GM20431 (cell line): ENCODE measurements around the gene PSMA5.

ENCODE experiments used
- in situ Hi-C: fragments of 300-500 bp; cut with MseI, MboI; formaldehyde crosslinking; loops from one replicate; pipeline ENCODE4 v1.15.0; 2020; ENCODE audit warnings: low sequenced_read_pairs; ENCODE audit not compliant: unreplicated experiment

PSMA5 gene

DNA sequence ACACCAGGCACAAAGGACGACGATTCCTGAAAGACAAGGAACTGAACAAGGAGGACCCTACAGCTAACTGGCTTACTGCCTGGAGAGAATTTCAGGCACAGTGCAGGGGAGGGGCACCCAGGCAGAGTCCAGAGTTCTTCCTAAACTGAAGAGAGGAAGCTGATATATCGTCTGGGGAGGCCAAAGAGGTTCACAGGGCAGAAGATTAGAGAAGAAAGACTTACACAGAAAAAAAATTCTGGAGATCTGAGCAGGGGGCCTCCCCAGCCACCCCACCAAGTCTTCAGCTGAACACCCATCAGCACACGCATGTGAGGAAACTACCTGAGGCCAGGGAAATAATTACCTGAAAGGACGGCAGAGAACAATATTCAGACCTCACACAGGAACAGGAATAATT is 53.1 kb downstream of the PSMA5 start:
- in situ Hi-C loops, result no loop called here

GRCh38 chr1:109372281-109372680 is 54.0 kb downstream of the PSMA5 start:
- in situ Hi-C loops, result no loop called here

GRCh38 chr1:109371341-109371739 is 54.9 kb downstream of the PSMA5 start:
- in situ Hi-C loops, result no loop called here

DNA sequence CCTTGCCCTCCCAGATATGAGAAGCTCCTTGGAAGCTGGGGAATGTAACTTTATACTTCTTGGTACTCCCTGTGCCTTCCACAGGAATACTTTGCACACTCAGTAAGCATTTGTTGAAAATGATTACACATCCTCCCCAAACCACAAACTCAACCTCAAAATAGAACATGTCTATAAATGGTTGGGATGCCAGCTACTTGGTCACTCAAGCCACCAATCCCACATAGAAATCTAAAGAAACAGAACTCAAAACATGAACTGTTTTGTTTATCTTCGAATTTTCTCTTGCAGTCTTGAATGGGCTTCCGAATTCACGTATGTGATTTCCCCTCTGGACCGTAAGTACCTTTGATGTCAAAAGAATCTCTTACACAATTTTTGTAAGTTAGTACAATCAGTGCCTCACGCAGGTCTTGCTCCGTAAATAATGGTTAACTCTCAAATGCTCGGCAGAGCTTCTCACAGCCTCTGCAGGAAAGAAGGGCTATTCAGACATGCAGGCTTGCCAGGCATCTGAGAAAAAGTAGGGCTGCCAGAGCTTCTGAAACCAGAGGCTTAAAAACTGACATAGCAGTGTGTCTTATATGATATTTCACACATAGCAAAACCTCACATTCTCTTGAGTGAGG is 55.4 kb downstream of the PSMA5 start:
- in situ Hi-C loops, result no loop called here

DNA sequence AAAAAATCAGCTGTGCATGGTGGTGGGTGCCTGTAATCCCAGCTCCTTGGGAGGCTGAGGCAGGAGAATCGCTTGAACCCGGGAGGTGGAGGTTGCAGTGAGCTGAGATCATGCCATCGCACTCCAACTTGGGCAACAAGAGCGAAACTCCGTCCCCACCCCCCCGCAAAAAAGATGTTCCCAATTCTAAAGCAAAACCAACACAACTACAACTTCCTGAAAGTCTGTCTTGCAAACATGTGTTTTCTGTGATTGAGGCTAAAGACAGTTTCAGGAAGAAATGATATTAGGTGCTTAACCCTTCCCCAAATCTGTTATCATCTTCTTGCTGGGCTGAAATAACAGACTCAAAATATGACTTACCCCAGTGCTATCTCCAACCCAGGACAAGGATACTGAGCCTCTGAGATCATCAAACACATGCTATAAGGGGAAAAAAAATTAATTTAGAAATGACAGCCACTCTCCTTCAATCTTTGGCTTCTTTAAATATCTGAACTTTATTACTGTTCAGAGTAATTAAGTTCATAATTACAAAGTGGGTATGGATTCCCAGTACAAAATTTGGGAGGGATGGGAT is 57.0 kb downstream of the PSMA5 start:
- in situ Hi-C loops, result no loop called here

DNA sequence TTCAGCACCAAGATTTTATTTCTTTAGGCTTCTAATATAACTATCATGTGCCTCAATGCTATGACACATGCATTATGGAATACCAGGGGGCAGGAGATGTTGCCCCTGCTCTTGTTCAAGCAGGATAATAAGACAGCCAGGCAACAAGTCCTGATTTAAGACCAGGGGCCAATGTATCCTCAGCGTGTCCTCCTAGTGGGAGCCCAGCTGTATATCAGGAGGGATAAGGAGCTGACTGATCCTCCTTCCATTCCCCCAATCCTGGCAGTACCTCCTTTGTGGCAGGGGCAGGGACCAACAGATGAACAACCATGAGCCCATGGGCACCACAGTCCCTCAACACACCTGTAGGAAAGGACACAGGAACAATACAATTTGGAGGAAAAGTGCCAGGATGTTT is 57.8 kb downstream of the PSMA5 start:
- in situ Hi-C loops, result no loop called here

DNA sequence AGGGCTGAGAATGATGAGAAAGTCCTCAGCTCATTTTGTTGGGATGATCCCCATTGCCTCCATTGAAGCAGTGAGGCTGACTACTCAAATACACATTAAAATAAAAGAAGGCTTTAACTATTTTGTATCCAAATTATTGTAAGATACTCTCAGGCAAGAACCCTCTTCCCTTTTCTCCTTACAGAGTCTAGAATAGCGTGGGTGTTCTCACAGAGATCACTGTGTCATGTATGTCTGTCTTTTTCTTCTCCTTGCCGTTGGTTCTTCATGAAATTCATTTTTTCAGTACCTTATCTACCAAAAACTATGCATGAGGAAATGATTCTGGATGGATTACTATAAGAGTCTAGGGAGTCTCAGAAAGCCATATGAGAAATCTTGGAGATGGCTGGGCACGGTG is 58.6 kb downstream of the PSMA5 start:
- in situ Hi-C loops, result no loop called here

DNA sequence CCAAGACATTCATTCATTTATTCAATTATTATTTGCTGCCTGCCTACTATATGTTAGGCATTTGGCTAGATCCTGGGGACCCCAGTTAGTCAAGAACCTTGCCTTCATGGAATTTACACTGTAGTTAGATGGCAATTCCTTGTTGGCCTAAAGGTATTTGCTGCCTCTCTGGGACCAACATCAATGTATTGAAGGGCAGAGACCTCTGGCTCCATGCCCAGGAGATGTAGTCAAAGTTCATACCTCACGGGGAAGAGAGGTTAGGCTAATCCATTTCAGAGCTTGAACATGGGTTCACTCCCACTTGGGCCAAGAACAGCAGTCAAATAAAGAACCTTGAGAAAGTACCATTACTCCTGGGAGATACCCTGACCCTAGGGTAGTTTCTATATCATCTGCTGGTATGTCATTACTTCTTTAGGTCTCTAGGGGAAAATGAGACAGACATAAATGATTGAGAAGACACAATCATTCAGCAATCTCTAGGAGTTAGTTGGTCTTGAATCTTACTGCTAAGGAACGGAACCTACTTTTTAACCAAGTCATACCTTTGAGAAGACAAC is 60.5 kb downstream of the PSMA5 start:
- in situ Hi-C loops, result no loop called here

- in situ Hi-C loops, result no loop called here
Observed at GRCh38 chr1:109361649-109362048, 64.6 kb downstream of the PSMA5 start.

- in situ Hi-C loops, result no loop called here
Observed at GRCh38 chr1:109361069-109361468, 65.2 kb downstream of the PSMA5 start.

GRCh38 chr1:109357616-109358015 is 68.6 kb downstream of the PSMA5 start:
- in situ Hi-C loops, result no loop called here

DNA sequence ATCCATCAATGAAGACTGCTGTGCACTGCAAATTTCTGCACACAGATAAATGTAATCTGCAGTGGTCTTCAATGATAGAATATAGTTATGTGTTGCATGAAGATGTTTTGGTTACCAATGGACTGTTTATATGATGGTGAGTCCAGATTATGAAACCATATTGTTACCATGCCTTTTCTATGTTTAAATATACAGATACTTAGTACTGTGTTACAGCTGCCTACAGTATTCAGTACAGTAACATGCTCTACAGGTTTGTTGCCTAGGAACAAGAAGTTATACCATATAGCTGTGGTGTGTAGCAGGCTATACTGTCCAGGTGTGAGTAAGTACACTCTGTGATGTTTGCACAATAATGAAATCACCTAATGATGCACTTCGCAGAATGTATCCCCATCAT is 69.3 kb downstream of the PSMA5 start:
- in situ Hi-C loops, result no loop called here

DNA sequence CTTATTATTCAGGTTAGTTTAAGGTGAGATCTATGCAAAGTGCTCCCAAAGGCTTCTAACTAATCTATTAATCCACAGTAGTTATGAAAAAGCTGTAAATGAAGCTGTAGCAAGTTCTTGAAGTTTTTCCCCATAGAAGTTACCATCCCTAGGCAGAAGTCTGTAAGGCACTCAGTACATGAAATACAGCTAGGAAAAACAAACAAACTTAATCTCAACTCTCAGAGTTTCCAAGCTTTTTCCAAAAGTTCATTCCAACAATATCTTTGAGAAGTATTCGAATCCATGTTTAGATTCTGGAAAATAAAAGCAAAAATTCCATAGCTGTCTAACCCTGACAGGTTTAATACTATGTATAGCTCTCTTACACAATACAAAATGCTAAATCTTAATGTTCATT is 69.7 kb downstream of the PSMA5 start:
- in situ Hi-C loops, result no loop called here

GRCh38 chr1:109354929-109355328 is 71.3 kb downstream of the PSMA5 start:
- in situ Hi-C loops, result no loop called here

DNA sequence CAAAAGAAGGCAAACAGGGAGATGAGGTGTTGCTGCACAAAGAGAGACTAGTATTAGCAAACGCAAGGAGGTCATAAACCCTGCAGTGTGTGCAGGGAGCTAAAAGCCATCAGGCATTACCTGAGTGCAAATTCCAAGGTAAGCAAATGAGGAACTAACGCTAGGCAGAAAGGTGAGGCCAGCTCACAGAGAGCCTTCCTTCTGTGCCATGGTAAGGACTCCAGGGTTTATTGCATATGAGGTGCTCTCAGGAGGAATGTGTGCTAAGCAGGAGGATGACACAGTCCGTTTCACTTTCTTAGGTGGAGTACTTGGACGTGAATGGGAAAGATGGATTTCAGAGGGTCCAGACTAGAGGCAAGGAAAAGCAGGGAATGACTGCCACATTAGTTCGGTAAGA is 74.8 kb downstream of the PSMA5 start:
- in situ Hi-C loops, result no loop called here

- in situ Hi-C loops, result no loop called here
Observed at GRCh38 chr1:109350655-109351054, 75.6 kb downstream of the PSMA5 start.

DNA sequence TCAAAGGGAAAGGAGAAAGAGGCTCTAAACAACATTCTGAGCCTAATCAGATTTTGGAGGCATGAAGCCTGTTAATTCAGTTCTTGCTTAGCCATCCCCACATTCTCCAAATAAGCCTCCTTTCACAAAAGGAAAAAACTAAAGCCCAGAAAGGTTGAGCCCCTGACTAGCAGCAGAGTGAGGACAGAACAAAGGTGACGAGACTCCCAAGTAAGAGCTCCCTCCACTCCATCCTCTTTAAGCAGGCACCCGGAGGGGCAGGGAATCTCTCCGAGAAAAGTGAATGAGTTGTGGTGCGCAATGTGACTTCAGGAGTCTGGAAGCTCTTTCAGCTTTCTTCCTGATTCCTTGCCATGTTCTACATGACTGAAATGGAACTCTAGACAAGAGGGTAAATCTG is 76.1 kb downstream of the PSMA5 start:
- in situ Hi-C loops, result no loop called here
